HFFc6 (cell line): ENCODE measurements around the gene FTH1. TPM values are rescaled to one million over a fixed set of nuclear protein-coding genes. Genes with fewer than 3 reads are reported as not detected.

ENCODE experiments used
- DNase-seq: peaks from one replicate; pipeline ENCODE4 v3.0.0-alpha.2; 2018
- H3K27ac Mint-ChIP-seq: 2 replicates; pipeline ENCODE4 v1.8.0; 2020; ENCODE audit warnings: mild to moderate bottlenecking, mixed read lengths
- H3K27me3 Mint-ChIP-seq: 2 replicates; pipeline ENCODE4 v1.8.0; 2021; ENCODE audit warnings: mild to moderate bottlenecking, moderate library complexity, mixed read lengths; ENCODE audit not compliant: insufficient read depth
- H3K36me3 Mint-ChIP-seq: 2 replicates; pipeline ENCODE4 v1.8.0; 2021; ENCODE audit warnings: low read depth, mixed read lengths
- H3K4me1 Mint-ChIP-seq: 2 replicates; pipeline ENCODE4 v1.8.0; 2020; ENCODE audit warnings: low read depth, mixed read lengths
- H3K4me3 Mint-ChIP-seq: 2 replicates; pipeline ENCODE4 v1.8.0; 2020; ENCODE audit warnings: mild to moderate bottlenecking, moderate library complexity, mixed read lengths
- H3K9me3 Mint-ChIP-seq: 2 replicates; pipeline ENCODE4 v1.8.0; 2020; ENCODE audit warnings: mild to moderate bottlenecking, mixed read lengths
- long read RNA-seq: library from polyadenylated mRNA; unstranded; transcript quantifications from one replicate; pipeline ENCODE4 v2.0.0, GENCODE V29; 2019
- total RNA-seq, 6 experiments: library from RNA; stranded (reverse); fragmentation: NEBNext Ultra II Directional; extraction: Animal tissue kit (Norgen Biotek cat#: 25700); gene quantifications; 2 replicates in 1 of 6; 3 replicates in 5 of 6; pipeline ENCODE4 v1.2.3, GENCODE V29; 2021
- TF ChIP-seq, protein P1 (sequence below): fragments of 200-600 bp; sonication (generic); IDR thresholded peaks from 2 replicates; pipeline ENCODE4 v1.5.0; 2021; ENCODE audit warnings: antibody characterized with exemption, mild to moderate bottlenecking

Gene FTH1
- total RNA-seq: 1,000 to 10,000 TPM; 2,192 to 2,832 (median 2,637) TPM
- long read RNA-seq, transcript FTH1-211 (3 exons, 788 nt): minor isoform, 9 of 4,405 reads
- long read RNA-seq, transcript FTH1-201 (4 exons, 1,229 nt): major isoform, 4,300 of 4,405 reads
- long read RNA-seq, transcript FTH1-212 (5 exons, 825 nt): minor isoform, 7 of 4,405 reads
- long read RNA-seq, partial matches to known transcripts: 54 of 4,405 reads
- long read RNA-seq, other reads (novel, unspliced or antisense): 25 of 4,405 reads

DNA sequence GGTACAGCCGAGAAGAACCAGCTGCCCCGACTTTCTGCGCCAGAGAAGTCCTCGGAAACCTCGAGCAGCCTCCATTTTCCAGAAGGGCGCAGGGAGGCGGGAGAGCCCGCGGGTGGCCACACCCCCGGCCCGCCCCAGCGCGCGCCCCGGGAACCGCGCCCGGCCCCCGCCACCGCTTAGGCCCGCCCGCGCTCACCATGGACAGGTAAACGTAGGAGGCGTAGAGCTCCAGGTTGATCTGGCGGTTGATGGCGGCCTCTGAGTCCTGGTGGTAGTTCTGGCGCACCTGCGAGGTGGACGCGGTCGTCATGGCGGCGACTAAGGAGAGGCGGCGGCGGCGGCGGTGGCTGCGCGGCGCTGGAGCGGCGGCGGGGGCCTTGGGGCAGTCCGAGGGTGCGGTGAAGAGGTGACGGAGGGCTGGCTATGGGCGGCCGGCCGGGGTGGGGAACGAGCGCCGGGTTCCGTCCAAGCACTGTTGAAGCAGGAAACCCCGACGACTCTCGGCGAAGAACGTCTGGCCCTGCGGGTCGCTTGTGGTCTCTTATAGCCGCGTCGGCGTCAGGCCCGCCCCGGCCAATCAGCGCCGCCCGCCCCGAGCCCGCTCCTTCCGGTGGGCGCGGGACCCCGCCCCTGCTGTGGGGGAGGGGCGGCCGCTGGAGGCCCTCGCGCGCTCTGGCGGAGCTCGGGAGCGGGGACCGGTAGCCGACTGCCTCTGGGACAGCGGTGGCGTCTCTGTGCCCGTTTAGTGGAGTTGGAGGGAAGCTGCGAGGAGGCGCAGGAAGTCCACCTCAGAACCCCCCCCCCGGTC, at the start of gene FTH1:
Gene FTH1, minus strand, starts transcription at position 519 of the 808 bp plus-strand sequence. Its CDS starts 209 bp downstream, at position 310.
- peaks cover 12% of the 10 kb centered on the region for H3K27me3 Mint-ChIP-seq
- TF ChIP-seq, protein P1, sequence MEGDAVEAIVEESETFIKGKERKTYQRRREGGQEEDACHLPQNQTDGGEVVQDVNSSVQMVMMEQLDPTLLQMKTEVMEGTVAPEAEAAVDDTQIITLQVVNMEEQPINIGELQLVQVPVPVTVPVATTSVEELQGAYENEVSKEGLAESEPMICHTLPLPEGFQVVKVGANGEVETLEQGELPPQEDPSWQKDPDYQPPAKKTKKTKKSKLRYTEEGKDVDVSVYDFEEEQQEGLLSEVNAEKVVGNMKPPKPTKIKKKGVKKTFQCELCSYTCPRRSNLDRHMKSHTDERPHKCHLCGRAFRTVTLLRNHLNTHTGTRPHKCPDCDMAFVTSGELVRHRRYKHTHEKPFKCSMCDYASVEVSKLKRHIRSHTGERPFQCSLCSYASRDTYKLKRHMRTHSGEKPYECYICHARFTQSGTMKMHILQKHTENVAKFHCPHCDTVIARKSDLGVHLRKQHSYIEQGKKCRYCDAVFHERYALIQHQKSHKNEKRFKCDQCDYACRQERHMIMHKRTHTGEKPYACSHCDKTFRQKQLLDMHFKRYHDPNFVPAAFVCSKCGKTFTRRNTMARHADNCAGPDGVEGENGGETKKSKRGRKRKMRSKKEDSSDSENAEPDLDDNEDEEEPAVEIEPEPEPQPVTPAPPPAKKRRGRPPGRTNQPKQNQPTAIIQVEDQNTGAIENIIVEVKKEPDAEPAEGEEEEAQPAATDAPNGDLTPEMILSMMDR: no peak
- peak; percentile 92 for DNase-seq
- H3K4me1 Mint-ChIP-seq: peaks cover 77% of the 10 kb centered on the region
- H3K27ac Mint-ChIP-seq: peak within 1 kb of the TSS; percentile 97
- peak within 1 kb of the TSS; percentile 97 for H3K4me3 Mint-ChIP-seq
- H3K9me3 Mint-ChIP-seq: no peaks in the 10 kb centered on the region
- peaks cover 42% of the 10 kb centered on the region for H3K36me3 Mint-ChIP-seq

DNA sequence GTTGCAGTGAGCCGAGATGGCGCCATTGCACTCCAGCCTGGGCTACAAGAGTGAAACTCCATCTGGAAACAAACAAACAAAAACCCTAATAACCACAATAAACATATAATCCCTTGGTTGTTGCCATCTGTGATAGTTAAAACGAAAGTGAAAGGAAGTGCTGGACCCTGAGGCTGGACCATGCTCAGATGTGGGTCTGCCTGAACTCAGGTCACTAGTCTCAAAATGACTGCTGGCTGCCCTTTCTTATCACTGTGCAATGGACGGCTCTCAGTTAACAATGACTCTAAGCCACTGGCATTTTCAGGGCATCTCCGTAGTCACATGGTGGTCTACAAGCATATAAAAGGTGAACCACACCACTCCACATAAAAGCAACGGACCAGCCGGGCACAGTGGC, 48.2 kb upstream of the FTH1 start:
- DNase-seq: no peak
- H3K27ac Mint-ChIP-seq: no peak overlapping the region
- peaks cover 4% of the 10 kb centered on the region for H3K27me3 Mint-ChIP-seq
- TF ChIP-seq, protein P1: no peak
- peaks cover 26% of the 10 kb centered on the region for H3K4me1 Mint-ChIP-seq
- H3K4me3 Mint-ChIP-seq: peak overlapping the region; percentile 47; the same call in 1 of the 2 replicates
- no peaks in the 10 kb centered on the region for H3K36me3 Mint-ChIP-seq
- 0 out of 2 replicates have a peak, but pooled peaks cover 3% of the 10 kb centered on the region for H3K9me3 Mint-ChIP-seq

DNA sequence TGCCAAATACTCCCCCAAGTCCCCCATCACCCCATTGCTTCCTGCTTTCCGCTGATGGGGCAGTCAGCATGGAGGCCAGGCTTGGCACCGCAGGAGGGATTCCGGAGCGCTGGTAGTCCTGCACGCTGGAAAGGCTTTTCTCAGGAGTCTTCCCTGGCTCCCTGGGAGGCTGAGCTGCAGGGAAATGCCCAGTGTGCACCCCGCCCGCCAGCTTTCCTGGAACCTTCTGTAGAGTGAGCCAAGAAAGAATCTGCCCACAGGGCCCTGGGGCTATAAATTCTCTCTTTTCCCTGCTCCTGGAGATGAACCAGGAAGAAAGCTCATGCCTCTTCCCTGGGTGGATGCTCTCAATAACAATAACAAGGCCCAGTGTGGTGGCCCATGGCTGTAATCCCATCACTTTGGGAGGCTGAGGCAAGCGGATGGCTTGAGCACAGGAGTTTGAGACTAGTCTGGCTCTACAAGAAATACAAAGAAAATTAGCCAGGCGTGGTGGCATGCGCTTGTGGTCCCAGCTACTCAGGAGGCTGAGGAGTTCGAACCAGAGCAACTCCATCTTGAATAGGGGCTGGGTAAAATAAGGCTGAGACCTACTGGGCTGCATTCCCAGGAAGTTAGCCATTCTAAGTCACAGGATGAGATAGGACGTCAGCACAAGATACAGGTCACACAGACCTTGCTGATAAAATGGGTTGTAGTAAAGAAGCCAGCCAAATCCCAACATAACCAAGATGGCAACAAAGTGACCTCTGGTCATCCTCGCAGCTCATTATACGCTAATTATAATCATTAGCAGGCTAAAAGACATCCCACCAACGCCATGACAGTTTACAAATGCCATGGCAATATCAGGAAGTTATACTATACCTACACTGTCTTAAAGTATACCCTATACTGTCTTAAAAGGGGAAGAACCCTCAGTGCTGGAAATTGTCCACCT, 46.4 kb upstream of the FTH1 start:
- TF ChIP-seq, protein P1: no peak
- Mint-ChIP-seq H3K36me3 (no peaks in the 10 kb centered on the region), H3K9me3 (no peaks in the 10 kb centered on the region), H3K27me3 (peaks cover under 1% of the 10 kb centered on the region; the same call in 1 of the 2 replicates), H3K27ac (no peak overlapping the region; the same call in 1 of the 2 replicates), H3K4me1 (peaks cover 25% of the 10 kb centered on the region), H3K4me3 (no peak overlapping the region)
- DNase-seq: peak; percentile 41

DNA sequence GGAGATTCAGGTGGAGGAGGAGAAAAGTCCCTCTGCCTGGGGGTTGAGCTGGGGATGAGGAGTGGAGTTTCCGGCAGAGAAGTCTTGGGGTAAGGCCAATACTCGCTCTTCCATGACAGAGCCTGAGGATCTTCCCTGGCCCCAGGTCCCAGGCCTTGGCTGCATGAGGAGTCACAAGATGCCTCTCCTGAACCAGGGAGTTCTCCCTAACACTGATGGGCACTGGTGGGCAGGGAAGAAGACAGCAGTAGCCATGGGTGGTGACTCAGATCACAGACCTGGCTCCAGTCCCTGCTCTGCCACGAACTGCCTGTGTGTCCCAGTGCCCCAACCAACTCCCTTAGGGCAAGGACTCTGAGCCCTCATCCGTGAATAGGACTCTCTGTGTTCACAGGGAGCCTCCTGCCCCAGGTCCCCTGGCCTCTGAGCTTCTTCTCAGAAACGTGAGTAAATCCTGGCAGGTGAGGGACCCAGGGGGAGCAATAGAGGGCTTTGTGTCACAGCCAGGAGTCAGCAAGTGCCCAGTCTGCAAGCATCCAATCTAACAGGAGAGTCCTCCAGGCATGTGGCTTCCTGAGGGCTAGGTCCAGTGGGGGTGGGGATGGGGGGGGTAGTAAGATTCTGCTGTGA, 45.5 kb upstream of the FTH1 start:
- H3K4me3 Mint-ChIP-seq: no peak overlapping the region; the same call in 1 of the 2 replicates
- peak overlapping the region; percentile 71 for H3K27ac Mint-ChIP-seq
- no peaks in the 10 kb centered on the region for H3K36me3 Mint-ChIP-seq
- H3K9me3 Mint-ChIP-seq: no peaks in the 10 kb centered on the region
- DNase-seq: peak; percentile 40
- H3K27me3 Mint-ChIP-seq: no peaks in the 10 kb centered on the region; the same call in 1 of the 2 replicates
- peaks cover 25% of the 10 kb centered on the region for H3K4me1 Mint-ChIP-seq
- TF ChIP-seq, protein P1: no peak
